A549 treated with dexamethasone at 1 μM for 4 hours (cell line): ENCODE data around the gene NTN5. TPM values are rescaled to one million over a fixed set of nuclear protein-coding genes. Genes with fewer than 3 reads are reported as not detected.

Experiments used
- total RNA-seq: library from RNA; stranded (reverse); fragments of 200-300 nt; extraction: Qiagen RNA extraction; gene quantifications from 5 replicates; pipeline ENCODE4 v1.2.3, GENCODE V29; 2022

The NTN5 gene, protein sequence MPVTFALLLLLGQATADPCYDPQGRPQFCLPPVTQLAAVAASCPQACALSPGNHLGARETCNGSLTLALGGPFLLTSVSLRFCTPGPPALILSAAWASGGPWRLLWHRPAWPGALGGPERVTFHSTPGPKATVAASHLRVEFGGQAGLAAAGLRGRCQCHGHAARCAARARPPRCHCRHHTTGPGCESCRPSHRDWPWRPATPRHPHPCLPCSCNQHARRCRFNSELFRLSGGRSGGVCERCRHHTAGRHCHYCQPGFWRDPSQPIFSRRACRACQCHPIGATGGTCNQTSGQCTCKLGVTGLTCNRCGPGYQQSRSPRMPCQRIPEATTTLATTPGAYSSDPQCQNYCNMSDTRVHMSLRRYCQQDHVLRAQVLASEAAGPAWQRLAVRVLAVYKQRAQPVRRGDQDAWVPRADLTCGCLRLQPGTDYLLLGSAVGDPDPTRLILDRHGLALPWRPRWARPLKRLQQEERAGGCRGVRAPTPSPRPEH
- total RNA-seq, result 0.07 to 0.29 TPM (median 0.19 TPM) in 5 replicates

GRCh38 chr19:48672994-48673393, at the start of gene NTN5:
NTN5 (minus strand) TSS chr19:48673017; CDS start chr19:48670986, 2,031 bp downstream.

DNA sequence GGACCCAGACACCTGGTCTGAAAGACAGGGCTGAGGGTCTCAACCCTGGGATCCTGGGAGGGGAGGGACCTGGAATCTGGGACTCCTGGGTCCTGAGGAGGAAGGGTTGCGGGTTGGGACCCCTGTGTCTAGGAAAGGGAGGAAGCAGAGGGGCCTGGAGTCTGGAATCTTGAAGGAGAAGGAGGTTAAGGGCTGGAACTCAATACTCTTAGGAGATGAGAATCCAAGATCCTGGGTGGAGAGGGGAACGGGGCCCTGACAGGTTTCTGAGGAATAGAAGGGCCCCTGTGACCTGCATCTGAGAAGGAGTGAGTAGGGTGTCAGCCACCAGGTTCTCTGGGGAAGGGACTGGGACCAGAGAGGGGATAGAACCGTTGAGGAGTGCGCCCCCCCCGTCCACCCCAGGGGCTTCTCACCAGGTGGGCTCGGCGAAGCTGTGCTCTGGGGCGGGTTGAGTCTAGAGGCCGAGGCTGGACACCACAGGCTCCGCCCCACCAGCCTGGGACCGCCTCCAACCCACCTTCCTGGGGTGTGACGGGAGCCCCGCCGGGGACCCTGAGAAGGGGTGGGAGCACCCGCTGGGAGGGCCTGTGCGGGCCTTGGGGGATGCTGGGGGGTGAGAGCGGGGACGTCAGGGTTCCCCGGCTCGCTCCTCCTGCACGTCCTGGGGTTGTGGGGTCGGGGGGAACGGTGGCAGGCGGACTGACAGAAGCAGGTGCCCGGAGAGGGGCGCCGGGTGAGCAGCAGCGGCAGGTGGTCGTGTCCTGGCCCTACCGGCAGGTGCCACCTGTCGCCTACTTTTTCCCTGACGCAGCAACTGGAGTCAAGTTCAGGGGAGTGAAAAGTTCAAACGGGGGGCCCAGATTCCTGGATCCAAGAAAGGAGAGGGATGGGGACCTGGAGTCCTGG, 46.7 kb upstream of the NTN5 start, which contains the start of gene MAMSTR:
Gene MAMSTR, minus strand, starts transcription at position 463 of the 909 bp plus-strand sequence. CDS start 694 bp downstream, outside the sequence.

GRCh38 chr19:48695743-48696352, 23.0 kb upstream of the NTN5 start, which contains the start of gene FUT2:
FUT2 (plus strand) TSS chr19:48695971; CDS start chr19:48702957, 6,986 bp downstream.

DNA sequence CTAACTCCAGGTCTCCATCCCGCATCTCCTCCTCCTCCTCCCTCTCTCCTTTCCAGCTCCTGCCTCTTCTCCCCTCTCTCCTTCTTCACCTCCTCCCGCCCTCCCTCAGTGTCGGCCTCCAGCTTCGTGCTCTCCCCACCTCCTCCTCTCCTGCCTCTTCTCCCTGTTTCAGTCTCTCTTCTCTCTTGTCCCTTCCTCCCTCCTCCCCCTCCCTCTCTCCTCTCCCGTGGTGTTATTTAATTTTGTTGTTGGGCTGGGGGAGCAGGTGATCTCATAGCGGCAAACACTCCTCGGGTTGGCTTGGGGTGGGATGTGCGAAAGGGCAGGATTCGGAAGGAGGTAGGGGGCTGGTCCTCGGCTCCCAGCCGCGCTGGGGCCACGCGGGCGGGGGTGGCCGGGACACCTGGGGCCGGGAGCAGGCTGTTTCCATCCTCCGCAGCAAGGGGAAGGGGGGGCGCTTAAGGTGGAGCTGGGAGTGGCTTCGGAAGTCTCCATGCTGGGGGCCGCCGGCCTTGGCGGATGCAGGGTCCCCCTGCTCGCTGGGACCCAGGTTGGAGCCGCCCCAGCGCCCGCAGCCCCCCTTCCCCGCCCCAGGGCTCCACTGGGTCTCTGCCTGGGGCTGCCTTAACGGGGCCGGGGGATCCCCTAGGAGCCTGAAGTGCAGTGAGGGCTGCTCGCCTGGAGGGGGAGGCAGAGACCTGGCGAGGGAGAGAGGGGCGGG, 26.7 kb downstream of the NTN5 start, which contains the start of gene CA11:
Gene CA11, minus strand, starts transcription at position 187 of the 721 bp plus-strand sequence. CDS start 555 bp downstream, outside the sequence.

GRCh38 chr19:48636859-48637448, 35.9 kb downstream of the NTN5 start, which contains the start of gene DBP:
DBP (minus strand) TSS chr19:48637379; CDS start chr19:48636994, 385 bp downstream.

GRCh38 chr19:48618916-48619691, 53.7 kb downstream of the NTN5 start, which contains the start of the genes RPL18 and SPHK2:
RPL18 (minus strand) TSS chr19:48619178; CDS start chr19:48619143, 35 bp downstream.
SPHK2 (plus strand) TSS chr19:48619506; CDS start chr19:48620515, 1,009 bp downstream.

DNA sequence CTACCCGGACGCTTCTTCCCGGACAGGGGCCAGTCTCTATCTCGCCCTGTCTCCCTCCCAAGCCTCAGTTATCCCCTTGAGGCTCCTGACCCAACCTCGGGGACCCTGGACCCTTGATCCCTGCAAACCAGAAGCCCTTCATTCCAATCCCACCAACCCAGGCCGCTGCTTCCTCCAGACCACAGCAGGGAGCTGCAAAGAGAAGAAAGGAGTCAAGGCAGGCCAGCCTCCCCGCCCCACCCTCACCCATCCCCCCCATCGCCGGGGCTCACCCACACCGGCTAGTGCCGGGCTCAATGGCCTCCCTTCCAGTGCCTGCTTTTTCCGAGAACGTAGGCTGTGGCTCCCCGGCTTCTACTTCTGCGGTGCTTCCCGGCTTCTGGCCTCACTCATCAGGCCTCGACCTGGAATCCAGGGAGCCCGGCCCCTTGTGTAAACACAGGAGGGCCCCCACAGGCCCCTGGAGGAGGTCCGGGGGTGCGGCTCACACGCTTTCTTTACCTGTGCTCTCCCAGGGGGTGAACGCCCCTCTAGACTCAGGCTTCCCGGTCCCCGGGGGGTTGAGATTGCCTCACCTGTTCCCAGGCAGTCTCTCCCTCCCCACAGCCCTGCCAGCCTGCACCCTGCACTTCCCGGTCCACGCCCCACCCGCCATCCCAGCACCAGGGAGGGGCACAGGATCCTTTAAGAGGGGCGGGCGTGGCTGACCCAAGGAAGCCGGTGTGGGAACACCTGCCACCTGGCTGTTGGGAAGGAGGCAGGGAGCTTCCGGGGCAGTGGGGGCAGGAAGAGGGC, 58.2 kb downstream of the NTN5 start, which contains the start of gene FAM83E:
Gene FAM83E, minus strand, starts transcription at position 641 of the 795 bp plus-strand sequence. CDS start 1,704 bp downstream, outside the sequence.

Other genes starting within 250 kb of the NTN5 start
- gene GRWD1, start 227.0 kb downstream of the NTN5 start, total RNA-seq, result 93.6 to 132 TPM (median 119 TPM) in 5 replicates
- 1.1 to 2.1 TPM (median 1.2 TPM) in 5 replicates for gene KCNJ14, start 217.4 kb downstream of the NTN5 start, total RNA-seq
- 54.6 to 66.8 TPM (median 60.9 TPM) in 5 replicates for gene CYTH2, start 203.6 kb downstream of the NTN5 start, total RNA-seq
- 2.2 to 5.3 TPM (median 4.8 TPM) in 5 replicates for gene LMTK3, start 161.2 kb downstream of the NTN5 start, total RNA-seq
- 11.9 to 18.4 TPM (median 17.2 TPM) in 5 replicates for gene SULT2B1, start 120.8 kb downstream of the NTN5 start, total RNA-seq
- 0.08 to 0.11 TPM in 2 of 5 replicates, not detected in the others for gene SPACA4, start 66.3 kb downstream of the NTN5 start, total RNA-seq
- gene FAM83E, start 57.9 kb downstream of the NTN5 start, total RNA-seq, result 0.12 to 0.40 TPM (median 0.18 TPM) in 5 replicates
- 2,904 to 3,740 TPM (median 3,069 TPM) in 5 replicates for gene RPL18, start 53.8 kb downstream of the NTN5 start, total RNA-seq
- 10.1 to 17.1 TPM (median 15.9 TPM) in 5 replicates for gene SPHK2, start 53.5 kb downstream of the NTN5 start, total RNA-seq
- gene DBP, start 35.6 kb downstream of the NTN5 start, total RNA-seq, result 1.5 to 2.7 TPM (median 1.7 TPM) in 5 replicates
- gene CA11, start 26.8 kb downstream of the NTN5 start, total RNA-seq, result 7.6 to 13.1 TPM (median 9.9 TPM) in 5 replicates
- not detected in 5 replicates for gene FUT2, start 23.0 kb upstream of the NTN5 start, total RNA-seq
- 0.30 to 0.66 TPM (median 0.33 TPM) in 5 replicates for gene MAMSTR, start 46.7 kb upstream of the NTN5 start, total RNA-seq
- gene RASIP1, start 67.6 kb upstream of the NTN5 start, total RNA-seq, result 0.29 to 0.98 TPM (median 0.54 TPM) in 5 replicates
- gene IZUMO1, start 73.9 kb upstream of the NTN5 start, total RNA-seq, result not detected in 5 replicates
- 0.07 to 0.11 TPM (median 0.08 TPM) in 5 replicates for gene FUT1, start 79.6 kb upstream of the NTN5 start, total RNA-seq
- gene FGF21, start 82.5 kb upstream of the NTN5 start, total RNA-seq, result not detected in 5 replicates
- gene BCAT2, start 138.0 kb upstream of the NTN5 start, total RNA-seq, result 48.8 to 56.6 TPM (median 56.3 TPM) in 5 replicates
- 12.1 to 15.5 TPM (median 13.1 TPM) in 5 replicates for gene HSD17B14, start 163.5 kb upstream of the NTN5 start, total RNA-seq
- gene PLEKHA4, start 195.6 kb upstream of the NTN5 start, total RNA-seq, result 1.3 to 1.5 TPM (median 1.4 TPM) in 5 replicates
- gene PPP1R15A, start 199.4 kb upstream of the NTN5 start, total RNA-seq, result 76.6 to 102 TPM (median 92.1 TPM) in 5 replicates
- not detected in 5 replicates for gene TULP2, start 225.7 kb upstream of the NTN5 start, total RNA-seq
- gene NUCB1, start 227.3 kb upstream of the NTN5 start, total RNA-seq, result 182 to 210 TPM (median 199 TPM) in 5 replicates